Bronchial epithelial cell (primary cell): Measurements from ENCODE around the gene SCAPER. TPM values are rescaled to one million over a fixed set of nuclear protein-coding genes. Genes with fewer than 3 reads are reported as not detected.

Experiments
- DNase-seq: peaks from one replicate; pipeline ENCODE4 v3.0.0-alpha.2; 2010; ENCODE audit warnings: low read depth
- FAIRE-seq: peaks from 2 replicates; lab custom pipeline; 2011; peaks lifted over from hg19 to GRCh38; lab: Jason Lieb, UNC
- H3K27me3 ChIP-seq: 2 replicates; pipeline ENCODE4 v1.5.1; 2011; ENCODE audit warnings: low read length; ENCODE audit not compliant: control insufficient read depth, insufficient read depth
- H3K36me3 ChIP-seq: 2 replicates; pipeline ENCODE4 v1.5.1; 2011; ENCODE audit warnings: low read length; ENCODE audit not compliant: control insufficient read depth, insufficient read depth
- H3K4me3 ChIP-seq: 2 replicates; pipeline ENCODE4 v1.5.1; 2011; ENCODE audit warnings: mild to moderate bottlenecking, low read depth, low read length, control low read depth
- CTCF ChIP-seq: IDR thresholded peaks from 2 replicates; pipeline ENCODE4 v1.5.1; 2011; ENCODE audit warnings: mild to moderate bottlenecking, moderate library complexity, low read length, control low read depth, inconsistent platforms; ENCODE audit not compliant: insufficient read depth, severe bottlenecking
- total RNA-seq: library from RNA; depleted of rRNA; stranded (reverse); fragments of >200 nt; gene quantifications from 2 replicates; pipeline ENCODE4 v1.2.1, GENCODE V29; 2014

Gene SCAPER
- total RNA-seq, 1 donor from 2014 or later = 6.3 TPM

GRCh38 chr15:76483752-76484151, 421.4 kb downstream of the SCAPER start:
- Histone ChIP-seq H3K27me3 (no peaks in the 10 kb centered on the region), H3K4me3 (no peak overlapping the region), H3K36me3 (no peaks in the 10 kb centered on the region)
- FAIRE-seq (no peak), DNase-seq (no peak)
- no peak for TF ChIP-seq CTCF

- H3K27me3 ChIP-seq = no peaks in the 10 kb centered on the region
- FAIRE-seq = no peak
- TF ChIP-seq CTCF = no peak
Measured at GRCh38 chr15:76483018-76483417, 422.1 kb downstream of the SCAPER start.

GRCh38 chr15:76480267-76480666, 424.9 kb downstream of the SCAPER start:
- DNase-seq (no peak), FAIRE-seq (no peak)
- H3K4me3 ChIP-seq = no peak overlapping the region
- H3K27me3 ChIP-seq = no peaks in the 10 kb centered on the region
- no peak for TF ChIP-seq CTCF
- H3K36me3 ChIP-seq = no peaks in the 10 kb centered on the region

More at GRCh38 chr15:76483018-76483417, 422.1 kb downstream of the SCAPER start:
- H3K4me3 ChIP-seq = no peak overlapping the region
- DNase-seq = no peak
- no peaks in the 10 kb centered on the region for H3K36me3 ChIP-seq

- H3K27me3 ChIP-seq = no peaks in the 10 kb centered on the region
- DNase-seq = no peak
- no peak overlapping the region for H3K4me3 ChIP-seq
- FAIRE-seq = no peak
- no peak for TF ChIP-seq CTCF
- no peaks in the 10 kb centered on the region for H3K36me3 ChIP-seq
Measured at GRCh38 chr15:76470691-76471090, 434.4 kb downstream of the SCAPER start.

- no peaks in the 10 kb centered on the region for H3K36me3 ChIP-seq
- H3K27me3 ChIP-seq = no peaks in the 10 kb centered on the region
- FAIRE-seq (no peak), DNase-seq (no peak)
- no peak for TF ChIP-seq CTCF
- no peak overlapping the region for H3K4me3 ChIP-seq
Measured at GRCh38 chr15:76468722-76469121, 436.4 kb downstream of the SCAPER start.

GRCh38 chr15:76467136-76467535, 438.0 kb downstream of the SCAPER start:
- H3K36me3 ChIP-seq = no peaks in the 10 kb centered on the region
- no peak for DNase-seq
- H3K4me3 ChIP-seq = no peak overlapping the region
- FAIRE-seq = no peak
- no peak for TF ChIP-seq CTCF
- no peaks in the 10 kb centered on the region for H3K27me3 ChIP-seq
